Liver (tissue), 3 donors: ENCODE data around the gene CD40.

Experiments
- CTCF ChIP-seq: fragments of 150-350 bp; IDR thresholded peaks from 2 replicates; pipeline ENCODE4 v1.5.1; 2017; ENCODE audit warnings: improper control_type of control experiment, low read depth, low read length; ENCODE audit not compliant: missing input control
- EGR1 ChIP-seq, 2 donors: IDR thresholded peaks; 2 replicates each; pipeline ENCODE4 v1.6.1; 2016 to 2018; ENCODE audit warnings: antibody characterized with exemption in 2 of 2, low read depth in 2 of 2
- GABPA ChIP-seq, 2 donors: IDR thresholded peaks in 1 of 2; conservative IDR thresholded peaks in 1 of 2; 2 replicates each; pipeline ENCODE4 v1.6.1; 2016; ENCODE audit warnings: antibody characterized with exemption in 2 of 2, mild to moderate bottlenecking in 1 of 2, moderate library complexity in 1 of 2
- JUND ChIP-seq, 2 donors: IDR thresholded peaks; 2 replicates each; pipeline ENCODE4 v1.6.1; 2016; ENCODE audit warnings: antibody characterized with exemption in 2 of 2
- MAX ChIP-seq: IDR thresholded peaks from 2 replicates; pipeline ENCODE4 v1.6.1; 2016; ENCODE audit warnings: antibody characterized with exemption
- RAD21 ChIP-seq, 2 donors: IDR thresholded peaks; 2 replicates each; pipeline ENCODE4 v1.6.1; 2016; ENCODE audit warnings: antibody characterized with exemption in 2 of 2, mild to moderate bottlenecking in 2 of 2
- REST ChIP-seq: IDR thresholded peaks from 2 replicates; pipeline ENCODE4 v1.6.1; 2016; ENCODE audit warnings: antibody characterized with exemption, mild to moderate bottlenecking
- RXRA ChIP-seq, 2 donors: IDR thresholded peaks; 2 replicates each; pipeline ENCODE4 v1.6.1; 2017 to 2018; ENCODE audit warnings: antibody characterized with exemption in 2 of 2, mild to moderate bottlenecking in 1 of 2
- SP1 ChIP-seq: IDR thresholded peaks from 2 replicates; pipeline ENCODE4 v1.6.1; 2018; ENCODE audit warnings: antibody characterized with exemption, mild to moderate bottlenecking
- TAF1 ChIP-seq: conservative IDR thresholded peaks from 2 replicates; pipeline ENCODE4 v1.6.1; 2016; ENCODE audit warnings: antibody characterized with exemption, mild to moderate bottlenecking
- YY1 ChIP-seq: IDR thresholded peaks from 2 replicates; pipeline ENCODE4 v1.6.1; 2016; ENCODE audit warnings: antibody characterized with exemption, mild to moderate bottlenecking
- donor health status: healthy.
- donor health status: healthy.

- TF ChIP-seq CTCF: no peak
- no peak for TF ChIP-seq YY1
- no peak for TF ChIP-seq RXRA (IDR thresholded peaks at IDR 0.05)
- TF ChIP-seq MAX: no peak
- TF ChIP-seq REST: no peak
- no peak for TF ChIP-seq TAF1
- TF ChIP-seq RAD21 (IDR thresholded peaks at IDR 0.05): no peak
- no peak for TF ChIP-seq EGR1 (IDR thresholded peaks at IDR 0.05; ENCODE audit: low read depth in 2 of 2)
- no peak for TF ChIP-seq GABPA (IDR thresholded peaks at IDR 0.05 in 1 of 2, conservative IDR thresholded peaks at IDR 0.05 in 1 of 2)
- no peak for TF ChIP-seq JUND (IDR thresholded peaks at IDR 0.05)
- TF ChIP-seq SP1: no peak
Measured at GRCh38 chr20:46121184-46121930, 3.2 kb downstream of the CD40 start.
